ENCODE data around the gene ITGB1BP1.

Gene ITGB1BP1

DNA sequence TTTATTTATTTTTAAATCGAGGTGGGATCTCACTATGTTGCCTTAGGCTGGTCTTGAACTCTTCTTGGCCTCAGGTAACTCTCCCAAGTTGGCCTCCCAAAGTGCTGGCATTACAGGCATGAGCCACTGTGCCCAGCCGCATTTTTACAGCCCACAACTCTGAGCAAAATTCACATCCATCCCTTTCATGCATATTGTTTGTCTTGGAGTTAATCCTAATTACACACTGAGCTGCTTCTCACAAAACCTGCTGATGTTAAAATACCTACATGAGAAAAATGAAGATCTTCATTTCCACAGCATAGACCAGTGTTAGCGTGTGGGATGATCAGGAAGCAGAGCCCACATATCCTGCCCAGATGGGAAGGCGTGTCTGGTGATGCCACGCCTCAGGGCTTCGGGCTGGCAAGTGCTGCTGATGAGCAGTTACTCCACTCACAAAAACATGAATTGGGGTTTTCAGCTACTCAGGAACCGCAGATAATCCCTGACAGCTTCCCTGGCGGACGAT is 14.6 kb downstream of the ITGB1BP1 start:
- peaks cover 71 to 96% (median 81%) of the 10 kb centered on the region in 11 experiments for H3K36me3 ChIP-seq
- H3K9me3 ChIP-seq (replicated peaks in 1 of 11), result no peaks in the 10 kb centered on the region
- peak overlapping the region; percentile 13 to 66 (median 53) for H3K4me2 ChIP-seq
- peak overlapping the region in 6 of 11 experiments; percentile 5 to 23 (median 15); a peak in 5 of 22 replicates for H3K9ac ChIP-seq
- TF ChIP-seq Cebpa-rat (IDR thresholded peaks at IDR 0.05), result no peak
- H3K4me1 ChIP-seq, result peaks cover 15 to 50% (median 42%) of the 10 kb centered on the region in 10 experiments
- H4K20me1 ChIP-seq, result peaks cover 0 to 14% (median 0%) of the 10 kb centered on the region in 11 experiments; a peak in 3 of 22 replicates
- no peak overlapping the region for H3K4me3 ChIP-seq
- H3K27me3 ChIP-seq, result no peaks in the 10 kb centered on the region
- peak overlapping the region in 9 of 11 experiments; percentile 4 to 77 (median 49); a peak in 16 of 22 replicates for H3K27ac ChIP-seq

DNA sequence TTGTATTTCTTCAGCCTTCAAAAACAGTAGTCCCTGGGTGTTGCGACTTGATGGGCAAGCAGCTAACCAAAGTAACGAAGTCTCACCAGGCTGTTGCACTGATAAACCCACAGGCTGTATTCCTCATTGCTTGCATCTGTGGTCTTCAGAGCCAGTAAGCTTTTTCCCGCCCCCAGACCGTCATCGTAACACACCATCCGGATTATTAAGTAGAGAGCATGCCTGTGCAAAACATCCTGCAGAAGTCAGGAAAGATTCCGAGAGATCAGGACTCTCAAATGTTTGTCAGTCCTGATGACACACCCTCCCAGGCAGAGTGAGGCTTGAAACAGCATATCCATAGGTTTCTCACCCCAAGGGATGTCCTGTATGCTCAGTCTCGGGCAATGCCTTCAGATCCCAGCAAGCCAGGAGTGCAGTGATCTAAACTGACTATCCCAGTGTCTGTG is 15.9 kb downstream of the ITGB1BP1 start:
- H3K36me3 ChIP-seq, result peaks cover 68 to 96% (median 81%) of the 10 kb centered on the region in 11 experiments
- peaks cover 14 to 45% (median 40%) of the 10 kb centered on the region in 10 experiments for H3K4me1 ChIP-seq
- no peaks in the 10 kb centered on the region for H3K27me3 ChIP-seq
- H3K4me3 ChIP-seq, result no peak overlapping the region
- H3K9ac ChIP-seq, result no peak overlapping the region
- no peak for TF ChIP-seq Cebpa-rat (IDR thresholded peaks at IDR 0.05)
- H3K27ac ChIP-seq, result peak overlapping the region in 1 of 11 experiments; percentile 10; a peak in 1 of 22 replicates
- no peak overlapping the region for H3K4me2 ChIP-seq
- H4K20me1 ChIP-seq, result peaks cover 0 to 15% (median 0%) of the 10 kb centered on the region in 11 experiments; a peak in 3 of 22 replicates
- no peaks in the 10 kb centered on the region for H3K9me3 ChIP-seq (replicated peaks in 1 of 11)

DNA sequence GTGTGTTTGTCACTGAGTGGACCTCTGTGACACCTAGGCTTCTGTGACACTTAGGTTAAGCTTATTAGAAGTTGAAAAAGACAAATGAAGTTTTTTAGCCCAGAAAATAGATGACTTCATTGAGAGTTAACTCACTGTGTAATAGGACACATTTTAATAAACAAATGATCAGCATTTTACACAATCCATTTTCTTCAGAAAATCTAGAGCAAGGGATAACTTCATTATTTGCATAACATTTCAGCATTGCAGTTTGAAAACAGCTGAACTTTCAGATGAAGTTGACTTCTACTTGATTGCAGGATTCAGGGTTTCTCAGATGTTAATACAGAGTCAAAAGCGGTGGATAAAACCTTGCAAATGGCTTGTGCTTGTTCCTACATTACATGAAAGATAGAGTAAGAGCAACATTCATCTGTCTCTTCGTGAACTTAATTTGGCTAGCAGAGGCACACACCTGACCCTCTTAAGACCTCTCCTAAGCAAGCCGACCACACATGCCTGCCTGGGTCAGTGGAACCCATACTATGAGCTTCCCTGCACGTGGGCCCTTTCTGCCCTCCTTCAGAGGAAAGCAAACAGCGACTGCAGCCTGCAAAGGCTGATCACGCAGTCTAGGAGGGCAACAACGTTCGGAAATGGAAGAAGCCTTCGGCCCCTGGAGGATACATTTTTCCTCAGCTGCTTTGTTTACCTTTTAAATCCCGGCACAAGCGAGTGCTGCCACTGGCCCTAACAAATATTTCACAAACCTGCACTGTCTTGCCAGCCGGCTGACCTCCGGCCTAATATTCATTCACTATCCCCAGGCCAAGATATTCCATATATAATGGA is 16.6 kb downstream of the ITGB1BP1 start:
- H3K27ac ChIP-seq, result peak overlapping the region in 1 of 11 experiments; percentile 10; a peak in 1 of 22 replicates
- H3K4me2 ChIP-seq, result no peak overlapping the region
- peaks cover 14 to 40% (median 35%) of the 10 kb centered on the region in 10 experiments for H3K4me1 ChIP-seq
- H3K27me3 ChIP-seq, result no peaks in the 10 kb centered on the region
- H4K20me1 ChIP-seq, result peaks cover 0 to 22% (median 0%) of the 10 kb centered on the region in 11 experiments; a peak in 3 of 22 replicates
- H3K9ac ChIP-seq, result no peak overlapping the region
- peaks cover 68 to 96% (median 82%) of the 10 kb centered on the region in 11 experiments for H3K36me3 ChIP-seq
- no peak overlapping the region for H3K4me3 ChIP-seq
- H3K9me3 ChIP-seq (replicated peaks in 1 of 11), result no peaks in the 10 kb centered on the region
- TF ChIP-seq Cebpa-rat (IDR thresholded peaks at IDR 0.05), result no peak

DNA sequence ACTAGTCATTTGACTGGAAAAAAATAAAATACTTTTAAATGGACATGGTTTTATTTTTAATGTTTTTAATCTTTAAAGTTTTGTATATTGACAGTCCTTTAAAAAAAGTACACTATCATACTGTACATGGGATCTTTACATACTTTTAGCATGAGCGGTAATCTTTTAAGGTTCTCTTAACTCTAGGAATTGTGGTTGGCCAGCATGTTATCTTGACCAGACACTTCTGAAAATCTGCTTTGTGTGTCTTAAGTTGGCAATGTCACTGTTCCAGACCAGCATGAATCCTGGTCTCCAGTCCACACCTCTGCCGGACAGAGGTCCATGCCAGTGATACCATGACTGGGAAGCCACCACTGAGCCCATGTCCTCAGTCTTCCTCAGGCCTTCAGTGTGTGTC is 17.7 kb downstream of the ITGB1BP1 start:
- H3K4me3 ChIP-seq, result no peak overlapping the region
- no peak overlapping the region for H3K4me2 ChIP-seq
- H3K36me3 ChIP-seq, result peaks cover 70 to 96% (median 82%) of the 10 kb centered on the region in 11 experiments
- no peak overlapping the region for H3K27ac ChIP-seq
- no peaks in the 10 kb centered on the region for H3K27me3 ChIP-seq
- no peak for TF ChIP-seq Cebpa-rat (IDR thresholded peaks at IDR 0.05)
- H3K9ac ChIP-seq, result no peak overlapping the region
- H3K4me1 ChIP-seq, result peaks cover 14 to 38% (median 35%) of the 10 kb centered on the region in 10 experiments
- H3K9me3 ChIP-seq (replicated peaks in 1 of 11), result no peaks in the 10 kb centered on the region
- peaks cover 0 to 33% (median 3%) of the 10 kb centered on the region in 11 experiments; a peak in 6 of 22 replicates for H4K20me1 ChIP-seq

DNA sequence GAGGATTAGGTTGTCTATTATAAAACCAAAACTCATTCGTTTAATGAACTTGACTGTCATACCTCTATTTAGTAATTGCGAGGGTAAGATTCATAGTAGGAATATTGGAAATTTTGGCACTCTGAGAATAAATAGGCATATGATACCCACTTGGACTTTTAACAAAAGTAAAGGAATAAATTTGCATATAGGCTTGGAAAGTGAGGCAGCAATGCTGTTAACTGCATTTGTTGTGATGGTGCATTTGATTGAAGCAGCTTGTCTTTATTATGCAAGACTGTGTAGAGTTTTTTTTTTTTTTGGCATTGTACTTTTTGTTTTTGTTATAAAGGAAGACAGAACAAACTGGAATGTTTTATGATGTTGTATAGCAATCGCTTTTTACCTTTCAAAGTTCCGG is 18.9 kb downstream of the ITGB1BP1 start:
- Histone ChIP-seq H4K20me1 (peaks cover 0 to 37% (median 3%) of the 10 kb centered on the region in 11 experiments; a peak in 6 of 22 replicates), H3K9me3 (replicated peaks in 1 of 11) (no peaks in the 10 kb centered on the region), H3K27ac (no peak overlapping the region), H3K27me3 (no peaks in the 10 kb centered on the region), H3K4me3 (no peak overlapping the region), H3K36me3 (peaks cover 63 to 90% (median 74%) of the 10 kb centered on the region in 11 experiments), H3K9ac (no peak overlapping the region), H3K4me2 (no peak overlapping the region), H3K4me1 (peaks cover 14 to 36% (median 32%) of the 10 kb centered on the region in 10 experiments)
- TF ChIP-seq Cebpa-rat (IDR thresholded peaks at IDR 0.05), result no peak

DNA sequence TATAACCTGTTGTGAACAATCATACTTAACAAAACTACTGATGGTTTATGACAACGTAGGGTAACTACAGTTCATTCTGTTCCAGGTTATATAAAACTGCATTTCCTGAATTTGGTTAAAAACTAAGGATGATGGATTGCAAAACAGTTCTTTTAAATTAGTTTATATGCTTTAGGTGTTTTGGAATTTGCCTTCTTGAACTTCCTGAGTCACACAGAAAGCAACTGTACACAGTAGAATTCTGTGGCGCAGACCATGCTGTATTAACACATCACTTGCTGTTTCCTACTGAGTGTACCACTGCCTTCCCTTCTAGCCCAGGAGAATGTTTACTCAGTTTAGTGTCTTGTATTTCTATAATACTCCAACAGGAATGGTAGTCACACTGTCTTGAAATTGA is 19.4 kb downstream of the ITGB1BP1 start:
- Histone ChIP-seq H3K4me1 (peaks cover 8 to 36% (median 32%) of the 10 kb centered on the region in 10 experiments), H4K20me1 (peaks cover 0 to 38% (median 3%) of the 10 kb centered on the region in 11 experiments; a peak in 6 of 22 replicates)

DNA sequence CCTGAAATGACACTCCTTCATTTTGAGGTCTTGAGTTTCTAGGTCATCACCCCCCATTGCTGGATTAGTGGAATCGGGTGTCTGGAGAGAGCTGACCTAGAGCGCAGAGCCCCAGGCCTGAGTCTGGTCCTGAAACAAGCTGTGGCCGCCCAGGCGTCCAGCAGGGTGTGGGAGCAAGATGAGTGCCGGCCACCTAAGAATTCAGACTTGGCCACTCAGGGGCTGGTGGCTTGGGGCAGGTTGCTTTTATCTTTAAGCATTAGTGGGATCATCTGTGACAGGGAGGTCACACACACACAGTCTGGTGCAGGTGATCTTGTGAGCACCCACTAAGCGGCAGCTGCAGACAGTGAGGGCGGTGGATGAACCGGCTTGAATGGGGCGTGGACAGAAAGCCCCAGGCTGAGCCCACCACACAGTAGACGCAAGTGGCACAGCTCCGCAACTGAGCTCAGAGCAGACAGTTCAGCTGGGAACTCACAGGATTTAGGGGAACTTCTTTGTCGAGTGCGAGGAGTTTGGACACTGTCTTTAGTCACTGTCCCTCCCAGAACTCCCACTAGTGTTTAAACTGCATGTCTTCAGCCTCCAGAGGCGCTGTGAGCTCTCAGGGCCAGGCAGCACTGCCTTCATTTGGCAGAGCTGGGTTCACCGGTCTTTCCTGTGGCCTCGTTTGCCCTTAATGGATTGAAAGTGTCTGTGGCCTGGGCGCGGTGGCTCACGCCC is 21.5 kb downstream of the ITGB1BP1 start:
- Histone ChIP-seq H3K27me3 (no peaks in the 10 kb centered on the region), H3K36me3 (peaks cover 56 to 87% (median 70%) of the 10 kb centered on the region in 11 experiments), H3K9ac (no peak overlapping the region), H3K4me2 (peak overlapping the region in 1 of 11 experiments; percentile 49; a peak in 1 of 22 replicates), H4K20me1 (peaks cover 0 to 34% (median 0%) of the 10 kb centered on the region in 11 experiments; a peak in 5 of 22 replicates), H3K9me3 (replicated peaks in 1 of 11) (no peaks in the 10 kb centered on the region), H3K4me3 (no peak overlapping the region), H3K4me1 (peaks cover 0 to 29% (median 26%) of the 10 kb centered on the region in 10 experiments; a peak in 15 of 20 replicates), H3K27ac (peak overlapping the region in 2 of 11 experiments; percentile 43 to 50; a peak in 3 of 22 replicates)
- no peak for TF ChIP-seq Cebpa-rat (IDR thresholded peaks at IDR 0.05)

More for the DNA sequence above, 19.4 kb downstream of the ITGB1BP1 start:
- peaks cover 63 to 90% (median 75%) of the 10 kb centered on the region in 11 experiments for H3K36me3 ChIP-seq
- H3K4me2 ChIP-seq, result no peak overlapping the region
- no peak for TF ChIP-seq Cebpa-rat (IDR thresholded peaks at IDR 0.05)
- H3K9me3 ChIP-seq (replicated peaks in 1 of 11), result no peaks in the 10 kb centered on the region
- no peak overlapping the region for H3K9ac ChIP-seq
- no peak overlapping the region for H3K4me3 ChIP-seq
- no peaks in the 10 kb centered on the region for H3K27me3 ChIP-seq
- H3K27ac ChIP-seq, result no peak overlapping the region

DNA sequence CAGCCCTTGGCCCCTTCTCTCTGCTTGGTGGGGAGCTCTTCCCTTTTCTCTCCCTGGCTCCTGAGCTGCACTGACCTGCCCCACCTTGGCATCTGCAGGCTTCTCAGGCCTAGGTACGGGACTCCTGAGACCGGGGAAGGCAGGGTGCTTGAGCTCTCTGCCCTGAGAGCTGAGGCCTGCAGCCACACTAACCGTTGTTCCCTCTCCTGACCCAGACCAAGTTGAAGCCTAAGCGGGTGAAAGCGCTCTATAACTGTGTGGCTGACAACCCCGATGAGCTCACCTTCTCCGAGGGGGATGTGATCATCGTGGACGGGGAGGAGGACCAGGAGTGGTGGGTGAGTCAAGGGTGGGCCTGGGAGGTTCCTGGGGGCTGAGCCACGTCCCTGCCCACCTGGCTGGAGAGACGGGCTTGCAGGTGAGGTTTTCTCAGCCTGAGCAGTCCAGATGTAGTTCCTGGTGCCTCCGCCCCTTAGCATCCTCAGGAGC is 22.2 kb downstream of the ITGB1BP1 start:
- Histone ChIP-seq H3K9ac (0 out of 22 replicates have a peak overlapping the region, but pooled peaks of 2 of the 11 experiments have one; percentile 1 to 23), H3K4me2 (peak overlapping the region in 7 of 11 experiments; percentile 13 to 57 (median 42); a peak in 9 of 22 replicates), H3K4me1 (peaks cover 0 to 29% (median 26%) of the 10 kb centered on the region in 10 experiments; a peak in 15 of 20 replicates), H3K36me3 (peaks cover 59 to 88% (median 72%) of the 10 kb centered on the region in 11 experiments), H3K9me3 (replicated peaks in 1 of 11) (no peaks in the 10 kb centered on the region), H3K27ac (peak overlapping the region in 4 of 11 experiments; percentile 23 to 50 (median 38); a peak in 7 of 22 replicates), H3K4me3 (no peak overlapping the region), H3K27me3 (no peaks in the 10 kb centered on the region), H4K20me1 (peaks cover 0 to 31% (median 0%) of the 10 kb centered on the region in 11 experiments; a peak in 5 of 22 replicates)
- no peak for TF ChIP-seq Cebpa-rat (IDR thresholded peaks at IDR 0.05)

Measured in BLaER1 treated with 17β-estradiol and CSF1 and Interleukin-3, amounts not matched to agents 10 nM and 100 nM (cell line).